GM12874 (cell line): ENCODE measurements around the gene PKDREJ.

Source experiments
- TF ChIP-seq, protein P1 (sequence below): IDR thresholded peaks from 2 replicates; pipeline ENCODE4 v1.5.1; 2011; ENCODE audit warnings: low read depth, mild to moderate bottlenecking, control low read depth, low read length, moderate library complexity; ENCODE audit not compliant: insufficient read depth

Gene PKDREJ

DNA sequence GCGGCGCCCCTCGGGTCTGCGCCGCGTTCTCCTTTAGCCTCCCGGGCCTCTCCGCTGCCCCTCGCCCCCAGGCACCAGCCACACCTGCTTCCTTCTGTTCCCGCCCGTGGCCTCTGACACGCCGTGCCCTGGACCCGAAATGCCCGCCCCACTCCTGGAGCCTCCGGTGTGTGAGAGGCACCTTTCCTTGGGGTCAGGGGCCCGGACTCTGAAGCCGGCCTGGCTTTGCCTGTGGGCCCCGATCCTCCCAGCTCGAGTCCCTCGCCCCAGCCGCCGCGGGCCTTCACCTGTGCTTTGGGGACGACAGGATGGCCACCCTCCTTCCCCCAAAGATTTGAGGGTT lies 12.4 kb downstream of the PKDREJ start:
- TF ChIP-seq, protein P1, sequence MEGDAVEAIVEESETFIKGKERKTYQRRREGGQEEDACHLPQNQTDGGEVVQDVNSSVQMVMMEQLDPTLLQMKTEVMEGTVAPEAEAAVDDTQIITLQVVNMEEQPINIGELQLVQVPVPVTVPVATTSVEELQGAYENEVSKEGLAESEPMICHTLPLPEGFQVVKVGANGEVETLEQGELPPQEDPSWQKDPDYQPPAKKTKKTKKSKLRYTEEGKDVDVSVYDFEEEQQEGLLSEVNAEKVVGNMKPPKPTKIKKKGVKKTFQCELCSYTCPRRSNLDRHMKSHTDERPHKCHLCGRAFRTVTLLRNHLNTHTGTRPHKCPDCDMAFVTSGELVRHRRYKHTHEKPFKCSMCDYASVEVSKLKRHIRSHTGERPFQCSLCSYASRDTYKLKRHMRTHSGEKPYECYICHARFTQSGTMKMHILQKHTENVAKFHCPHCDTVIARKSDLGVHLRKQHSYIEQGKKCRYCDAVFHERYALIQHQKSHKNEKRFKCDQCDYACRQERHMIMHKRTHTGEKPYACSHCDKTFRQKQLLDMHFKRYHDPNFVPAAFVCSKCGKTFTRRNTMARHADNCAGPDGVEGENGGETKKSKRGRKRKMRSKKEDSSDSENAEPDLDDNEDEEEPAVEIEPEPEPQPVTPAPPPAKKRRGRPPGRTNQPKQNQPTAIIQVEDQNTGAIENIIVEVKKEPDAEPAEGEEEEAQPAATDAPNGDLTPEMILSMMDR, result no peak

DNA sequence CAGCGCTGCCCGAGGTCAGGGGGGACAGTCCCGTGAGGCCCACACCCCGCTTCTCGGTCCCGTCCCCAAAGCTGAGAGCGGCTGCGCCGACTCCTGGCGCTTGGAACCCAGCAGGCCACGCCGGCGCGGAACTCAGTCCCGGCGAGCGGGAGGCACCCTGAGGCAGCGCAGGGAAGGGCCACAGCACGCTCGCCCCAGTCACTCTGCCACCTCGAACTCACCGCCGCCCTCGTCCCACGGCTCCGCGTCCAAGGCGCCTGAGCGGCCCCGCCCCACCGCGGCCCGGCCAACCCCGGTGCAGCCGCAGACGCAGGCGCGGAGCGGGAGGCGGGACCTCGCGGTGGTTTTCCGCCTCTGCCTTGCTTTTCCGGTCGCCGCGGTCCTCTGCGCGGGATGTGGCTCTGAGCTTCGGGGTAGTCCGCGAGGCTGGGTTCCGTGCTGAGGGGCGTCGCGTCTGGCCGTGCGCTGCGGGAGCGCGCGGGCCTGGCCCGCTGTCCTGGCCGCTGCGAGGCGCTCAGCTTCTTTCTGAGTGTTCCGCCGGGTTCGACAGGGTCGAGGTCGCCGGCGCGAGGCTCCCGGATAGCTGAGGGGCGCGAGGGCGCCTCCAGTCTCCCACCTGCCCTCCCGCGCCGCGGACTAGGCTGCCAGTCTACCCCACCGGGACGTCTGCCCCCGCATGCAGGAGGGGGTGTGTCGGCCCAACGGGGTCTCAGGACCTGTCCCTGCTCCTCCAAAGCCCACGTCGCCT lies 12.9 kb downstream of the PKDREJ start, which contains the start of gene CDPF1:
TSS of gene CDPF1 (minus strand) at position 259 of the 748 bp plus-strand sequence. CDS start 2,009 bp downstream, outside the sequence.
- TF ChIP-seq, protein P1, result 0 out of 2 replicates have a peak, but pooled peaks have one; percentile 17

DNA sequence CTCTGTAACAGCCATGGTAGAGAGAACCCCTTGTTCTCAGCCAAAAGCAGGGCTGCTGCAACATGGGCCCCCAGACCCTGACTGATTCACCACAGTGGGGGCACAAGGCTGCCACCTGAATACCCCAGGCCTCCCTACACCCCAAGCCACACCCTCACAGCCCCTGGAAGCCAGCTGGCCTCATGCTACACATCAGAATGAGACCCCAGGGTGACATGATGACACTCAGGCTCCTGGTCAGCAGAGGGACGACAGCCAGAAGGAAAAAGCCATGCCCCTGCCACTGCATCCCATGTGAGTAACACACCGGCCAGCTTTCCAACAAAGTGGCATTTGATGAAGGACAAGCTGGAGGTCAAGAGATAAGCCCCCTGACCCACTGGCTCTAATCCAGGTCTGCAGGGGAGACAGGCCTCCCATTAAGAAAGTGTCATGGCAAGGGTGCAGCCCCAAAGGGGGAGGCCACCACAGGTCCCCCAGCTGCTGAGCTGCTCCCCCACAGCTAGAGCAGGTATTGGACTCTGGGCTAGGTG lies 15.6 kb downstream of the PKDREJ start:
- TF ChIP-seq, protein P1, result no peak

DNA sequence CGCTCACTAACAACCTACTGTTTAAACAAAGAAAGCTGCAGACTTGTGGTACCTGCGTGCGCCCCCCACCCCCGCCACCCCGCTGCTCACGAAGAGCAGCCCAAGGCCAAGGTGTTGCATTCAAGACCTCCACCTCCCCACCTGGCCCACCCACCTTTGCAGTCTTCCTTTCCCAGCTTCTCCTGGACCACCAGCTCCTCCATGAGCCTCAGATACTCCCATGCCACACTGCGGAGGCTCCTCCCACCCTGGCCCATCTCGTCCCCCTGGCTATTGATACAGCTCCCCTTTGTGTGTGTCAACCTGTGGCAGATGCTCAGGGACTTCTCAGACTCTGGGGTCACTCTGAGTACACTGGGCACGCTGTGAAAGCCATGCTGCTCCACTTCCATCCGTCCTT lies 17.0 kb downstream of the PKDREJ start:
- TF ChIP-seq, protein P1, result no peak

DNA sequence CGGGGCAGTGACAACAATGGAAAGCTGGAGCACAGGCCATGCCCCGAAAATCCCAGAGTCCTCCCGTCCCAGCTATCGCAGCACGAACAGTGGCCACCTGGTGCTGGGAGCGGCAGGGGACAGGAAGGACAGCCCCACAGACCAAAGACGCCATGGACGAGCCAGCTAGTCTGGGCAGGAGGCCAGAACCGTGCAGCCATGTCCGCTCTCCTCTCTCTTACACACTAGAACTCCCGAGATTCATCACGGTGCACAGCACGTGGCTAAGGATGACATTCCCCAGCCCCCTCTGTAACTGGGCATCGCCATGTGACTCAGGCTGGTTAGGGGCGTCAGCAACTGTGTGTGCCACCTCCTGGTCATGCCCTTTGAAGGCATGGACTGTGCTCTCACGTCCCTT lies 17.6 kb downstream of the PKDREJ start:
- TF ChIP-seq, protein P1, result no peak

DNA sequence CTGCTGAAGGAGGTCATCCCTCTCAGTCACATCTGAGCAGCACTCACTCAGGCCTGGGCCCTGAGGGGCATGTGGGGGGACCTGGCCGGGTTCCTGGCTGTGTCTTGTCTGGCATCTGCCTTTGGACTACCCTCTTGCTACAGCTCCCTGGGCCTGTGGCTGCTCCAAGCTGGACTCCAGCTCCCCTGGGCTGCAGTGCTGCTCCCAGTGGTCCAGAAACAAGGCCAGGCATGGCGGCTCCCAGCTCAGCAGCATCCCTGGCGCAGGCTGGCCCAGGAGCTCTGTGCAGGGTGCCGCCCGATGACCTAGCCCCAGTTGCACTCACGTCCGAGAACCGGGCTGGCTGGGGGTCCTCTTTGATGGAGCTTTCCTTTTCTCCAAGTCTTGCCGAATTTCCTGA lies 18.4 kb downstream of the PKDREJ start:
- TF ChIP-seq, protein P1, result no peak

DNA sequence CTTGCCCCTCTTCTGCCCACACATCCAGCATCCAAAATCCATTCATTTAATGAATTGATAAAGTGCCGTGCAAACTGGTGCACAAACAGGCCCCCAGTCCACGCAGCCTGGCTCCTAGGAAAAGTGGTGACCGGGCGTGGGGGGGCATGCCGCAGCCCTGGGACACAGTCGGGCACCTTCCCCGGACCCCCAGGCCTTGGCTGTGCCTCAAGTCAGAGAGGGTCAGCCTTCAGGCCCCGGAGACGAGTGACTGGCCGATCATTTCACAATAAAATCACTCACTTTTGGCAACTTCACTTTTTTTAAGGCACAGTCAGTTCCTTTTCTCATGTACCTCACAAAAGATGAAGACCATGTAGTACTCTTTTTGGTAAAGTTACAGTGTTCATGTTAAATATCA lies 21.1 kb downstream of the PKDREJ start:
- TF ChIP-seq, protein P1, result no peak
